K562 (cell line): ENCODE results near the gene TARP.
"Not testable (repeated sequence)": the region's sequence is repeated elsewhere in the genome, so short reads cannot be mapped to it uniquely, and the experiment has no call there.

Experiments
- ATAC-seq: fragments of 200-7000 bp; cut with Tn5 transposase; 3 replicates; pipeline ENCODE4 v1.9.1; 2020; ENCODE audit warnings: moderate library complexity
- BruUV-seq: library from RNA; stranded (reverse); fragments of 400-500 nt; replicated peaks from 2 replicates; lab custom pipeline; 2021; lab: Mats Ljungman, UMichigan
- CTCF ChIA-PET: fragments of 300-600 bp; formaldehyde crosslinking; extraction: SDS; loops from one replicate; lab custom pipeline; 2021; ENCODE audit warnings: low intra/inter-chr PET ratio; lab: Yijun Ruan, JAX
- POLR2A ChIA-PET: fragments of 300-600, 350-650 bp; sonication (Branson Sonifier 250); formaldehyde crosslinking; extraction: SDS; loops from one replicate; lab custom pipeline; 2021; ENCODE audit warnings: antibody characterized with exemption, inconsistent platforms; lab: Yijun Ruan, JAX
- DNase-seq, 4 experiments: peaks; one replicate each; pipeline versions ENCODE4 v3.0.0 to v3.0.0-alpha.2; 2011 to 2018; ENCODE audit warnings: low spot score in 3 of 4, mixed read lengths in 3 of 4; ENCODE audit errors: extremely low read depth in 1 of 4
- FAIRE-seq: peaks from 2 replicates; lab custom pipeline; 2011; peaks lifted over from hg19 to GRCh38; lab: Jason Lieb, UNC
- H2AFZ ChIP-seq: 2 replicates; pipeline ENCODE4 v1.6.0; 2011; ENCODE audit warnings: low read depth, low read length, control low read depth, inconsistent platforms
- H3K27ac ChIP-seq: fragments of 200-600 bp; 3 replicates; pipeline ENCODE4 v1.8.0; 2011; ENCODE audit warnings: low read depth, mild to moderate bottlenecking, control low read depth, inconsistent platforms, low read length, moderate library complexity, mixed read lengths; ENCODE audit errors: extremely low read depth
- H3K27me3 ChIP-seq, 2 experiments: fragments of 300-600 bp in 1 of 2; 2 replicates in 1 of 2; 3 replicates in 1 of 2; pipeline versions ENCODE4 v1.6.0 to v1.8.0; 2011; ENCODE audit warnings: inconsistent platforms in 2 of 2, low read length in 2 of 2, mild to moderate bottlenecking in 1 of 2, mixed read lengths in 1 of 2, moderate library complexity in 1 of 2; ENCODE audit not compliant: control insufficient read depth in 2 of 2, insufficient read depth in 2 of 2
- H3K36me3 ChIP-seq: fragments of 300-600 bp; 3 replicates; pipeline ENCODE4 v1.8.0; 2011; ENCODE audit warnings: mild to moderate bottlenecking, low read length, inconsistent platforms; ENCODE audit not compliant: control insufficient read depth, insufficient read depth
- H3K4me1 ChIP-seq, 2 experiments: fragments of 200-600 bp in 1 of 2; replicated peaks in 1 of 2; 2 replicates in 1 of 2; 3 replicates in 1 of 2; pipeline versions ENCODE4 v1.5.1 to v1.8.0; 2011; ENCODE audit warnings: inconsistent platforms in 2 of 2, low read length in 2 of 2, mild to moderate bottlenecking in 1 of 2, mixed read lengths in 1 of 2, moderate library complexity in 1 of 2; ENCODE audit not compliant: control insufficient read depth in 2 of 2, insufficient read depth in 2 of 2
- H3K4me2 ChIP-seq: 2 replicates; pipeline ENCODE4 v1.6.1; 2011; ENCODE audit warnings: low read length, control low read depth, inconsistent platforms, mixed read lengths; ENCODE audit not compliant: insufficient read depth
- H3K4me3 ChIP-seq: fragments of 200-600 bp; sonication (generic), shearing (Covaris generic); 2 replicates; pipeline ENCODE4 v1.5.1; 2016; ENCODE audit warnings: control low read depth, inconsistent platforms
- H3K79me2 ChIP-seq: fragments of 200-600 bp; 3 replicates; pipeline ENCODE4 v1.8.0; 2011; ENCODE audit warnings: low read length, inconsistent platforms; ENCODE audit not compliant: control insufficient read depth, insufficient read depth
- H3K9ac ChIP-seq, 2 experiments: 2 replicates each; pipeline versions ENCODE4 v1.6.0 to v1.6.1; 2011; ENCODE audit warnings: low read depth in 2 of 2, low read length in 2 of 2, control low read depth in 1 of 2, inconsistent platforms in 1 of 2, mild to moderate bottlenecking in 1 of 2, mixed read lengths in 1 of 2; ENCODE audit not compliant: insufficient read depth in 1 of 2
- H3K9me1 ChIP-seq: one replicate; pipeline ENCODE4 v1.6.0; 2011; ENCODE audit warnings: inconsistent platforms, mild to moderate bottlenecking, low read length, moderate library complexity; ENCODE audit not compliant: control insufficient read depth, insufficient read depth
- H3K9me3 ChIP-seq: replicated peaks from 2 replicates; pipeline ENCODE4 v1.5.1; 2011; ENCODE audit warnings: low read depth, low read length, inconsistent platforms; ENCODE audit not compliant: control insufficient read depth, insufficient read depth
- H4K20me1 ChIP-seq: replicated peaks from 2 replicates; pipeline ENCODE4 v1.6.1; 2011; ENCODE audit warnings: low read length, inconsistent platforms, mixed read lengths; ENCODE audit not compliant: control insufficient read depth, insufficient read depth
- CBFB ChIP-seq: sonication (generic); formaldehyde crosslinking; IDR thresholded peaks from 2 replicates; pipeline ENCODE4 v1.4.0; 2020; ENCODE audit warnings: mild to moderate bottlenecking, missing genetic modification reagents
- L3MBTL2 ChIP-seq: fragments of 450-650 bp; IDR thresholded peaks from 2 replicates; pipeline ENCODE4 v1.6.1; 2016; ENCODE audit warnings: mild to moderate bottlenecking, moderate library complexity
- ZBTB17 ChIP-seq: fragments of 450-650 bp; formaldehyde crosslinking; IDR thresholded peaks from 2 replicates; pipeline ENCODE4 v1.4.0; 2020; ENCODE audit warnings: mild to moderate bottlenecking
- ZNF408 ChIP-seq: fragments of 250-450 bp; sonication (Bioruptor Pico); IDR thresholded peaks from 2 replicates; pipeline ENCODE4 v1.4.0; 2020; ENCODE audit warnings: low read depth, mild to moderate bottlenecking, moderate library complexity
- WGBS: fragments of 100-300 bp; shearing (Covaris generic); methylation state at CpG from one replicate; pipeline ENCODE4 v1.1.6; 2016; ENCODE audit warnings: low coverage, mixed read lengths; ENCODE audit not compliant: insufficient coverage; ENCODE audit errors: missing lambda C conversion rate; 5-methylcytosine and 5-hydroxymethylcytosine counted together
- in situ Hi-C: fragments of 300-500 bp; cut with MboI; formaldehyde crosslinking; loops from 4 replicates; pipeline ENCODE4 v1.15.0; 2018; ENCODE audit warnings: inconsistent platforms, mixed read lengths
- intact Hi-C: fragments of 100-400 bp; cut with micrococcal nuclease; formaldehyde crosslinking; loops from 2 replicates; pipeline ENCODE4 v1.14.2; 2022
- TF ChIP-seq, protein P1 (sequence below): fragments of 450-650 bp; IDR thresholded peaks from 2 replicates; pipeline ENCODE4 v1.6.1; 2017; ENCODE audit warnings: antibody characterized with exemption

Gene TARP

DNA sequence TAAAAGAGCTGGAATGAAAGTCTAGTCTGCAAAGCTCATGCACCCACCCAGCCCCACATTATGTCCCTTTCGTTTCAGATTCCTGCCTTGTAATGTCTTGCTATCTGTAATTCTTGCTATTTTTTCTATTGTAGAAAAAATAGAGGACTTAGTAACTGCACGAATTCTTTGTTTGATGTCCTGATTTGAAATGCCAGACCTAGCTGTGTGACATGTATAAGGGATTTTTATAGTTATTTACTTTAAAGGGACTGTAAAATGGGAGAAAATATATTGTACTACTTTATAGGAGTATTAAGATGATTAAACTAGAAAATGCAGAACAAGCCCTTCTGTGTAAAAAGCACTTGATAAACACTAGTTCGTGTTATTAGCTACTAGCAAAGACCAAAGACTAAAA is 32.4 kb downstream of the TARP start:
- POLR2A ChIA-PET = no interaction called here

DNA sequence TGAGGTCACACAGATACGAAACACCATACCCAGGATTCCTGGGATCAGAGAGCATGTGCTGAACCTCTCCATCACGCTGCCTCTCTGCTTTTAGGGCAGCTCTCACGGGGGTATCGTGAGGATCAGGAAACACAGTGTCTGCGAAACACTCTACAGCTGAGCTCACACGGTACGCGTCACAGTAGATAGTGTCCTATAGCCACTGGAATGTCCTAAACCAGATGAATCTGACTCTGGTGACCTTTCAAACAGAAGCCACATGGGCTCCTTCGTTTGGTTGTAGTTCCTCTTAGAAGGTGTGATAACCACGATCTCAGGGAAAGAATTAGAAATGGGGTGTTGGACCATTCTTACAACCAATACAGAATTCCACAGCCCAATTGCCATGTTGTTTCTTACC is 34.3 kb downstream of the TARP start:
- intact Hi-C loops, BruUV-seq, H3K27ac ChIP-seq, H3K4me3 ChIP-seq, H3K9me3 ChIP-seq, H3K4me2 ChIP-seq, CTCF ChIA-PET, in situ Hi-C loops, DNase-seq, H3K79me2 ChIP-seq, H3K36me3 ChIP-seq, H3K4me1 ChIP-seq, H2AFZ ChIP-seq, H3K9ac ChIP-seq, H3K9me1 ChIP-seq, H4K20me1 ChIP-seq, FAIRE-seq, POLR2A ChIA-PET: not testable (repeated sequence)
- peaks cover 7 to 17% of the 10 kb centered on the region in 2 experiments; a peak in 3 of 5 replicates for H3K27me3 ChIP-seq
- WGBS = 19% methylated on average over 10 of the region's 10 CpGs
- TF ChIP-seq L3MBTL2 = peak; percentile 21; the same call in 1 of the 2 replicates
- peak; percentile 46; the same call in 2 of the 3 replicates for ATAC-seq

More for the DNA sequence above, 32.4 kb downstream of the TARP start:
- DNase-seq (no peak), FAIRE-seq (no peak), ATAC-seq (no peak)
- H3K9ac ChIP-seq = no peak overlapping the region
- CTCF ChIA-PET = no interaction called here
- no peaks in the 10 kb centered on the region for H3K79me2 ChIP-seq
- intact Hi-C loops = no loop called here
- TF ChIP-seq, protein P1, sequence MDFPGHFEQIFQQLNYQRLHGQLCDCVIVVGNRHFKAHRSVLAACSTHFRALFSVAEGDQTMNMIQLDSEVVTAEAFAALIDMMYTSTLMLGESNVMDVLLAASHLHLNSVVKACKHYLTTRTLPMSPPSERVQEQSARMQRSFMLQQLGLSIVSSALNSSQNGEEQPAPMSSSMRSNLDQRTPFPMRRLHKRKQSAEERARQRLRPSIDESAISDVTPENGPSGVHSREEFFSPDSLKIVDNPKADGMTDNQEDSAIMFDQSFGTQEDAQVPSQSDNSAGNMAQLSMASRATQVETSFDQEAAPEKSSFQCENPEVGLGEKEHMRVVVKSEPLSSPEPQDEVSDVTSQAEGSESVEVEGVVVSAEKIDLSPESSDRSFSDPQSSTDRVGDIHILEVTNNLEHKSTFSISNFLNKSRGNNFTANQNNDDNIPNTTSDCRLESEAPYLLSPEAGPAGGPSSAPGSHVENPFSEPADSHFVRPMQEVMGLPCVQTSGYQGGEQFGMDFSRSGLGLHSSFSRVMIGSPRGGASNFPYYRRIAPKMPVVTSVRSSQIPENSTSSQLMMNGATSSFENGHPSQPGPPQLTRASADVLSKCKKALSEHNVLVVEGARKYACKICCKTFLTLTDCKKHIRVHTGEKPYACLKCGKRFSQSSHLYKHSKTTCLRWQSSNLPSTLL = no peak
- TF ChIP-seq ZBTB17 (CRISPR knock-in tag) (no peak), ZNF408 (CRISPR knock-in tag) (no peak), CBFB (no peak)
- H3K36me3 ChIP-seq = no peaks in the 10 kb centered on the region
- BruUV-seq = no TSS peak
- no peaks in the 10 kb centered on the region for H3K4me1 ChIP-seq
- no peaks in the 10 kb centered on the region for H3K9me1 ChIP-seq
- H4K20me1 ChIP-seq = no peaks in the 10 kb centered on the region
- no peak overlapping the region for H3K27ac ChIP-seq
- no peaks in the 10 kb centered on the region for H3K9me3 ChIP-seq
- H3K27me3 ChIP-seq = peaks cover 8 to 17% of the 10 kb centered on the region in 2 experiments; a peak in 2 of 5 replicates
- H3K4me2 ChIP-seq = no peak overlapping the region
- in situ Hi-C loops = no loop called here
- no peak overlapping the region for H2AFZ ChIP-seq
- no peak overlapping the region for H3K4me3 ChIP-seq
- WGBS = 4% methylated on average over 3 of the region's 3 CpGs
